ENCODE measurements around the gene F5.

DNA sequence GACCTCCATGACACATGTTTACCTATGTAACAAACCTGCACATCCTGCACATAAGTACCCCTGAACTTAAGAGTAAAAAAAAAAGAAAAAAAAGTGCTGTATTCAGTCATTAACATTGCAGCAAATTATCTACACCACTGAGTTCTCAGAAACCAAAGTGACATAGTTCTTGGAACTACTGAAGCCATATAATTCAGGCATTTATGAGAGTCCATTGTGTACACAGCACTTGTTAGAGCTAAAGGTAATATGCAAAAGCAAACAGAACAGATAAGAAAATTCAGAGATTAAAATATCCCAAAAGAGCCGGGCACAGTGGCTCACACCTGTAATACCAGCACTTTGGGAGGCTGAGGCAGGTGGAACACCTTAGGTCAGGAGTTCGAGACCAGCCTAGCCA is 38.0 kb downstream of the F5 start:
- TF ChIP-seq NR2F6 (IDR thresholded peaks at IDR 0.05) (no peak), NR2F6 (CRISPR knock-in tag; IDR thresholded peaks at IDR 0.05) (no peak), TBP (CRISPR knock-in tag; IDR thresholded peaks at IDR 0.05) (no peak), ZNF777 (CRISPR knock-in tag; IDR thresholded peaks at IDR 0.05) (no peak), ZNF136 (CRISPR knock-in tag; IDR thresholded peaks at IDR 0.05; ENCODE audit: low read depth) (no peak)
- TF ChIP-seq, protein P1, sequence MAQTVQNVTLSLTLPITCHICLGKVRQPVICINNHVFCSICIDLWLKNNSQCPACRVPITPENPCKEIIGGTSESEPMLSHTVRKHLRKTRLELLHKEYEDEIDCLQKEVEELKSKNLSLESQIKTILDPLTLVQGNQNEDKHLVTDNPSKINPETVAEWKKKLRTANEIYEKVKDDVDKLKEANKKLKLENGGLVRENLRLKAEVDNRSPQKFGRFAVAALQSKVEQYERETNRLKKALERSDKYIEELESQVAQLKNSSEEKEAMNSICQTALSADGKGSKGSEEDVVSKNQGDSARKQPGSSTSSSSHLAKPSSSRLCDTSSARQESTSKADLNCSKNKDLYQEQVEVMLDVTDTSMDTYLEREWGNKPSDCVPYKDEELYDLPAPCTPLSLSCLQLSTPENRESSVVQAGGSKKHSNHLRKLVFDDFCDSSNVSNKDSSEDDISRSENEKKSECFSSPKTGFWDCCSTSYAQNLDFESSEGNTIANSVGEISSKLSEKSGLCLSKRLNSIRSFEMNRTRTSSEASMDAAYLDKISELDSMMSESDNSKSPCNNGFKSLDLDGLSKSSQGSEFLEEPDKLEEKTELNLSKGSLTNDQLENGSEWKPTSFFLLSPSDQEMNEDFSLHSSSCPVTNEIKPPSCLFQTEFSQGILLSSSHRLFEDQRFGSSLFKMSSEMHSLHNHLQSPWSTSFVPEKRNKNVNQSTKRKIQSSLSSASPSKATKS (CRISPR knock-in tag; IDR thresholded peaks at IDR 0.05): no peak

Data from HepG2 (cell line).